ENCODE measurements around the gene CLN5.

CLN5 gene

DNA sequence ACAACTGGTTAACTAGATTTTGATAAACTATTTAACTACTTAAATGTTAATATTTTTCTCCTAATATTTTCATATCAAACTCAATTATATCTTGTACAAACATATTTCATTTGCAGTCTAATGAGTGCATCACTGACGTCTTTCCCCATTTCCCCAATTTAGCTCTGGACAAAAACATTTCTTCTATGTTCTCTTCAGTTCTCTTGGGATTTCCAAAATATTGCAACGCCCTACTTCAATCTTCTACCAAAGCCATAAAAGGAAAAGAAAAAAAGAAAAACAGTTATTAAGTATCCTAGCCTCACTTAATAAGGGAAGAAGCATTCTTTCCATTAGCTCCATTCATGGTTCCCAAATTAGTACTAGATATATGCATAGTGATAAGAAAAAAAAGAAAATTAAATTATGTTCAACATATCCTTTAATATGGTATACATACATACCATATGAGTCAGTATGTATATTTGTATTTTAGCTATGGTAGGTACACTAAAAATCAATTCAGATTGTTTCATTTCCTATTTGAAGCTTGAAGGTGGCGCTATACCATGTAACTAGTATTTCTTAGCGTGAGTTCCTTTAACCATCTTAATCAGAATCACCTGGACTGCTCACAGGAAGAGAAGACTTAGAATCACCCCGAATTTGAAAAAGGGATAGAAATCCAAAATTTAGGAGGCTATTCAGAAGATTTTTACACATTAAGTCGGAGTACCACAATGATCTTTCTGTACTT is 25.2 kb downstream of the CLN5 start:
- no peak for DNase-seq (ENCODE audit: low spot score)

GRCh38 chr13:77019756-77020155 is 27.9 kb downstream of the CLN5 start:
- no peak for DNase-seq (ENCODE audit: low spot score)

GRCh38 chr13:77022341-77022740 is 30.5 kb downstream of the CLN5 start:
- DNase-seq (ENCODE audit: low spot score): no peak

- peak; percentile 79 for DNase-seq (ENCODE audit: low spot score)
Measured at GRCh38 chr13:77026255-77026860, 34.5 kb downstream of the CLN5 start.

DNA sequence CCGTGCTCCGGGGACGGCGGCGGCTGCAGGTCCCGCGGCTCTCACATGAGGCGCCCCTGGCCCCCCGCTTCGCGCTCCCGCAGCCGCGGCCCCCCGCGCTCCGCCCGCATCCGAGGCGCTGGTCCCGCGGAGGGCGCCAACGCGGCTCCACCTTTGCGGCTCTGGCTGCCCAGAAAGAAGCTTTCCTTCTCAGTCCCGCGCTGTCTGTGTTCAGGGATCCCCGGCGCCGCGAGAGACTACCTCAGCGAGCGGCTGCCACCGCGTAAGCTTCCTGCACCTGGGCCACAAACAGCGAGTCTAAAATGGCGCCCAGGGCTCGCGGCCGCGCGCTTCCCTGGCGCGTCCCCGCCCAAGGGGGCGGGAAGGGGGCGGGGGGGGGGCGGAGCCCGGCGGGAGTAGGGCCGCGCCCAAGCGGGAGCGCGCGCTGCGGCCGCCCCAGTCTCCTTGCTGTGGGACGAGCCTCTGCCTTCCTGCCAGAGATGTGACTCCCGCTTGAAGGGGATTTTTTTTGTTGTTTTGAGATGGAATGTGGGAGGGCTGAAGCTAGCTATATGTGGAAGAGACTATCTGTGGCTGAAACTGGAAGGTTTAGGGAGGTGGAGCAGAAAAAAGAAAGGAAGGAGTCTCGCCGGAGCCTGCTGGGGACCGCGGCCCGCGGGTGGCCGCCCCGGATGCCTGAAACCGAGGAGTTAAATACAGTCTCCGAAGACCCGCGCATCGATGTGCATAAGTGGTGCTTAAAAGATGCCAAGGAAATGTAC is 35.2 kb downstream of the CLN5 start, which contains the start of gene FBXL3:
Gene FBXL3, minus strand, starts transcription at position 299 of the 761 bp plus-strand sequence. CDS start 5,299 bp downstream, outside the sequence.
- DNase-seq (ENCODE audit: low spot score): peak; percentile 86

DNA sequence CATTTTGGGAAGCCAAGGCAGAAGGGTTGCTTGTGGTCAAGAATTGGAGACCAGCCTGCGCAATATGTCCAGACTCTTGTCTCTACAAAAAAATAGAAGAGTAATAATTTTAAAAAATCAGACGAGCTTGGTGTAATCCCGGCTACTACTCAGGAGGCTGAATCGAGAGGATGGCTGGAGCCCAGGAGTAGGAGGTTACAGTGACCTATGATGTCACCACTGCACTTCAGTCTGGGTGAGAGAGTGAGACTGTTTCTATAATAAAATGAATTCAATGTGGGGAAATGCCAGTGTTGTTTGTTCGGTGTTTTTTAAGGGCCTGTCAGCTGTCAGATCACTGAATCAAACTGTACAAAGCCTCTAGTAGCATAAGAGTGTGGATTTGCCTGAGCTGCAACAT is 36.3 kb downstream of the CLN5 start:
- no peak for DNase-seq (ENCODE audit: low spot score)

GRCh38 chr13:77029436-77029835 is 37.6 kb downstream of the CLN5 start:
- DNase-seq (ENCODE audit: low spot score): no peak

DNA sequence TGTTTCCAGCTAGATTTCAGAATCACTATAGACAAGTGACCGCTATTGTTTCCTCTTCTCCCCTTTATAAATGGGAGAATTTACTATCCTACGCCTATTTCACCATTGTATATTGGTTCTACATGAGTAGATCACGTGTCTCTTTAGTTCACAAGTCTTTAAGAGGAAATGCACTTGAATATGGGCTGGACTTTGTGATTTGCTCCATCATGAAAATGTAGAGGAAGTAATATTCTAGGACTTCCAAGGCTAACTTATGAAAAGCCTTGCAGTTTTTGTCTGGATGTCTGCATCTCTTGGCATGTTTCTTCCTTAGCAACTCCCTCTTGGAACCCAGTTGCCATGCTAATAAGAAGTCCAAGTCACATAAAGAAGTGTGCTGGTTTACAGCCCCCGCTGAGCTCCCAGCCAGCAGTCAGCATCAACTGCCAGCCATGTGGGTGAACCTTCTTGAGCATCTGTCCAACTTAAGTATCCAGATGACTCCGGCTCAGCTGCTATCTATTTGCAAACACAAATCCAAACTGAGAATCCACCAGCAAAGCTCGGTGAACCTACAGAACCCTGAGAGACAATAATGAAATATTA is 39.9 kb downstream of the CLN5 start:
- no peak for DNase-seq (ENCODE audit: low spot score)

GRCh38 chr13:77033717-77034302 is 41.9 kb downstream of the CLN5 start:
- DNase-seq (ENCODE audit: low spot score): no peak

- DNase-seq (ENCODE audit: low spot score): no peak
Measured at GRCh38 chr13:77034881-77035280, 43.0 kb downstream of the CLN5 start.

DNA sequence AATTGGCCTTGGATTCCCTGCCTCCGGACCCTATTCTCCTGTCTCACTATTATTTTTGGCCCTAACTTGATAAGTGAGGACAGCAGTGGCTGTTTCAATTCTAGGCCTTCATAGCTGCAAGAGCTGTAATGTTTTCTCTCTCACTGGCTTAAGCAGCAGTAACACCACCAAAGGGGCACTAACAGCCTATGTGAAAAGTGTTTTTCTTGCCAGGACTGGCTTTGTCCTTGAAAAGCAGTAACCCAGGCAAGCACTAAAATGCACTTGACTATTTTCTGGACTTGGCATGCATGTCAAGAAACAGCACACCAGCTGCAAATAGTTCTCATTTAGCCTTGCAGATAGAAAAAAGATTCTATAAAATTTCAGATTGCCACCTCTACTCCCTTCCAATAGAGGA is 44.4 kb downstream of the CLN5 start:
- DNase-seq (ENCODE audit: low spot score): no peak

DNA sequence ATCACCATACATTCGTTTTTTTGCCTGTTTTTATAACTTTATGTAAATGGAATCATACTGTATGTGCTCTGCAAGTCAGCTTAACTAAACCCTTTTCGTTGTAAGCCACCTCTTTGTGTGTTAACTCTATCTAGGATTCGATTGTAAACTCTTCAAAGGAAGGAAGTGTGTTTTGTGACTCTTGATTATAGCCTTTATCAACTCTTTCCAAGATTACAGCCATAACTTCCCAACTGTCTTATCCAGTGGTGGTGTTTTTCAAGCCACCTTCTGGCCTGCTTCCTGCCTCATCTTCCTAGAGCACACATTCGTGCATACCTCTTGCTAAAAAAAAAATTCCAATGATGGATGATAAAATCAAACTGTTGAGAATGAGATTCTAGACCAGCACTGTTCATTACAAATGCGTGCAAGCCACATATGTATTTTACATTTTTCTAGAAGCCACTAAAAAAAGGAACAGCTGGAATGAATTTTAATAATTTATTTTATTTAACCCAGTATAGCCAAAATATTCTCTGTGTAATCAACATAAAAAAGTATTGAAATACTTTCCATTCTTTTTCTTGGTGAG is 47.1 kb downstream of the CLN5 start:
- DNase-seq (ENCODE audit: low spot score): no peak

GRCh38 chr13:77040076-77040475 is 48.2 kb downstream of the CLN5 start:
- DNase-seq (ENCODE audit: low spot score): no peak

DNA sequence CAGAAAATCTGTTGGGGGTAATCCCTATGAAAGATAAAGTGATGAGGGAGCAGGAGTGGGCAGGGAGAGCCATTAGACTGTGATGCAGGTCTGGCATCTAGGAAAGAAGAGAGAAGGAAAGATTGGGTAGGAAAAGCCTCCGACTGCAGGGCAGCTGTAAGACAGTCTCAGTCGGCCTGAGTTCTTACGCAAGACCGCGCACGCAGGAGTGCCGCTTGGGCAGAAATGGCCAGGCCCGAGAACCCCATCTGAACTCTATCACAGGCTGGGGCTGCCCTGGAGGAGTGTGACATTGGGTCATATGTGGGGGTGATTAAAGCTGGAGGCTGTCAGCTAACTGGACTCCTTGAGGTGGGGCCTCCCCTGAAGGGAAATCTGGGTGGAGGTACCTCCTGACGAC is 49.0 kb downstream of the CLN5 start:
- no peak for DNase-seq (ENCODE audit: low spot score)

DNA sequence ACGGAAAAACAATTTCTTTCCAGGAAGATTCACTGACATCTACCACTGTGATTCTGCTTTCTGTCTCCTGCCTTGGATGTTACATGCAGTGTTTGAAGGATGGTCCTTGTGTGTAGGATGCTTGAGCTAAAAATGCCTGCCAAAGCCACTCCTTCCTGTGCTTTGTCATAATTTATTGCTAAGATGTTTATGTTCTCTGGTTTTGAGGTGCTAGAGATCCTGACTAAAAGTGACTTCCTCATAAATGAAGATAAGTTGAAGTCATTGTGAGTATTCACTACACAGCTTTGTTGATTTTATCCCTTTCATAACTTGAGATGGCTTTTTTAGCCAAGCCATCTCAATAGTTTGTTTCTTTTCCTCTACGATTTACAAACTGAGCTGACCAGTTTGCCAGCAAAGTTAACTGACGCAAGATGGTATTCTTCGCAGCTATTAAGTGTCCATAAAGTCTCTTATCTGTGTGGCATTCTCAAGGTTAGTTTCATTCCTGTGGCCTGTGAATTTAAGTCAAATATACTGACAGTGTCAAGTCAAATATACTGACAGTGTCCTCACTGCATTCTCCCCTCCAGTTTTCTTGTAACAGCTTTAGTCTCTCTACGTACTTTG is 50.8 kb downstream of the CLN5 start:
- no peak for DNase-seq (ENCODE audit: low spot score)

DNA sequence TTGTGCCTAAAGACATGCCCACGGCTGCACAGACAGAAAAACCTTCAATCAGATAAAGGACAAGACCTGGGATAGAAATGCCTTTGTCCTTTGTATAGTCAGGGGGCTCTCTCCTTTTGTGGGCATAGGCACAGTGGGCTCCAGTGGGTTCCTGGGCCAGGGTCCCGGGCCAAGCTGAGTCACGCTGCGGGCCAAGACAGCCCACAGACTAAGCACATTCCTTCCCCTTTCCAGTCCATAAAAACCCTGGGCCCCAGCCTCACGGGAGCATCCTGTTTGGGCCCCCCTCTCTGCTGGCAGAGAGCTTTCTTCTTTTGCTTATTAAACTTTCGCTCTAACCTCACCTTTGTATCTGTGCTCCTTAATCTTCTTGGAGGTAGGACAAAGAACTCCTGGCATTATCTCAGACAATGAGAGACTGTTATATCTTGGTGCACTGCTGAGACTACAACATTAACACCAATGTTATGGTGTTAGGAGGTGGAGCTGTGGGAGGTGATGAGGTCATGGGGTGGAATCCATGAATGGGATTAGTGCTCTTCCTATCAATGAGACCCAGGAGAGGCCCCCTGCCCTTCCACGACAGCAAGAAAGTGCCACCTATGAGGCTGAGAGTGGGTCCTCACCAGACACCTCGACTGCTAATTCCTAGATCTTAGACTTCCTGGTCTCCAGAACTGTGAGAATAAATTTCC is 55.9 kb downstream of the CLN5 start:
- DNase-seq (ENCODE audit: low spot score): no peak

GRCh38 chr13:77048681-77049080 is 56.8 kb downstream of the CLN5 start:
- DNase-seq (ENCODE audit: low spot score): no peak

- DNase-seq (ENCODE audit: low spot score): no peak
Measured at GRCh38 chr13:77053192-77053591, 61.3 kb downstream of the CLN5 start.

Data from CD4-positive, alpha-beta T cell treated with Interleukin-15 for 4 hours (primary cell).